IMR-90 (cell line): Measurements from ENCODE around the gene RASGRF2. TPM values are rescaled to one million over a fixed set of nuclear protein-coding genes. Genes with fewer than 3 reads are reported as not detected.

Experiments used
- ATAC-seq: fragments of 200-7000 bp; cut with Tn5 transposase; 2 replicates; pipeline ENCODE4 v1.9.1; 2020; ENCODE audit warnings: low read depth, mild to moderate bottlenecking, moderate library complexity
- BruUV-seq: library from RNA; stranded (reverse); fragments of 400-500 nt; replicated peaks from 2 replicates; lab custom pipeline; 2021; lab: Mats Ljungman, UMichigan
- CTCF ChIA-PET: fragments of 300-600 bp; formaldehyde crosslinking; extraction: SDS; loops from one replicate; lab custom pipeline; 2021; ENCODE audit warnings: antibody characterized with exemption; lab: Yijun Ruan, JAX
- POLR2A ChIA-PET: fragments of 300-600 bp; sonication (Branson Sonifier 250); formaldehyde crosslinking; loops from one replicate; lab custom pipeline; 2022; ENCODE audit warnings: antibody characterized with exemption; ENCODE audit not compliant: unreplicated experiment; lab: Charles Lee
- DNase-seq: peaks from one replicate; pipeline ENCODE4 v3.0.0; 2013
- H2AFZ ChIP-seq: replicated peaks from 2 replicates; pipeline ENCODE3; 2013; ENCODE audit warnings: low read length, mild to moderate bottlenecking; ENCODE audit not compliant: poor library complexity
- H2AK5ac ChIP-seq: 2 replicates; pipeline ENCODE4 v1.6.1; 2013; ENCODE audit warnings: low read depth, low read length, inconsistent platforms
- H2AK9ac ChIP-seq: replicated peaks from 2 replicates; pipeline ENCODE3; 2013; ENCODE audit warnings: mild to moderate bottlenecking, low read depth, low read length, moderate library complexity; ENCODE audit not compliant: poor library complexity
- H2BK120ac ChIP-seq: 2 replicates; pipeline ENCODE4 v1.6.1; 2013; ENCODE audit warnings: low read depth, low read length, inconsistent platforms
- H2BK15ac ChIP-seq: 3 replicates; pipeline ENCODE4 v1.6.1; 2013; ENCODE audit warnings: low read depth, low read length, inconsistent platforms
- H2BK20ac ChIP-seq: 2 replicates; pipeline ENCODE4 v1.6.1; 2013; ENCODE audit warnings: low read depth, mild to moderate bottlenecking, inconsistent platforms, low read length, moderate library complexity
- H2BK5ac ChIP-seq: 2 replicates; pipeline ENCODE4 v1.6.1; 2013; ENCODE audit warnings: mild to moderate bottlenecking, low read depth, low read length, inconsistent platforms; ENCODE audit not compliant: poor library complexity, severe bottlenecking
- H3K14ac ChIP-seq: replicated peaks from 2 replicates; pipeline ENCODE4 v1.6.1; 2013; ENCODE audit warnings: low read depth, low read length, inconsistent platforms
- H3K18ac ChIP-seq: 2 replicates; pipeline ENCODE4 v1.6.1; 2013; ENCODE audit warnings: low read depth, low read length, control low read depth
- H3K23ac ChIP-seq: 2 replicates; pipeline ENCODE4 v1.6.1; 2013; ENCODE audit warnings: low read depth, low read length, inconsistent platforms
- H3K27ac ChIP-seq: 2 replicates; pipeline ENCODE4 v1.5.1; 2013; ENCODE audit warnings: mild to moderate bottlenecking, control low read depth, low read length; ENCODE audit not compliant: insufficient read depth
- H3K27me3 ChIP-seq: 2 replicates; pipeline ENCODE4 v1.6.1; 2013; ENCODE audit warnings: low read length; ENCODE audit not compliant: control insufficient read depth, insufficient read depth
- H3K36me3 ChIP-seq: 2 replicates; pipeline ENCODE4 v1.6.1; 2013; ENCODE audit warnings: low read length, mixed read lengths; ENCODE audit not compliant: control insufficient read depth, insufficient read depth
- H3K4ac ChIP-seq: 2 replicates; pipeline ENCODE4 v1.6.1; 2013; ENCODE audit warnings: low read depth, low read length, inconsistent platforms
- H3K4me1 ChIP-seq: 2 replicates; pipeline ENCODE4 v1.6.1; 2013; ENCODE audit warnings: low read length, mixed read lengths; ENCODE audit not compliant: control insufficient read depth, insufficient read depth
- H3K4me2 ChIP-seq: 2 replicates; pipeline ENCODE4 v1.6.1; 2013; ENCODE audit warnings: low read depth, mild to moderate bottlenecking, control low read depth, low read length, moderate library complexity
- H3K4me3 ChIP-seq: 2 replicates; pipeline ENCODE4 v1.5.1; 2013; ENCODE audit warnings: low read depth, mild to moderate bottlenecking, control low read depth, low read length, moderate library complexity; ENCODE audit not compliant: insufficient read depth
- H3K56ac ChIP-seq: 2 replicates; pipeline ENCODE4 v1.6.1; 2013; ENCODE audit warnings: low read length, inconsistent platforms; ENCODE audit not compliant: insufficient read depth; ENCODE audit errors: extremely low read depth
- H3K79me1 ChIP-seq, 2 experiments: 2 replicates each; pipeline ENCODE4 v1.6.1; 2013; ENCODE audit warnings: low read length in 2 of 2, inconsistent platforms in 1 of 2, low read depth in 1 of 2
- H3K9ac ChIP-seq: 2 replicates; pipeline ENCODE4 v1.6.1; 2013; ENCODE audit warnings: low read depth, low read length, control low read depth
- H3K9me1 ChIP-seq: 2 replicates; pipeline ENCODE4 v1.6.1; 2013; ENCODE audit warnings: low read length, inconsistent platforms; ENCODE audit not compliant: insufficient read depth
- H3K9me3 ChIP-seq: 2 replicates; pipeline ENCODE4 v1.6.1; 2013; ENCODE audit warnings: low read length; ENCODE audit not compliant: control insufficient read depth, insufficient read depth
- H4K20me1 ChIP-seq: 2 replicates; pipeline ENCODE4 v1.6.1; 2013; ENCODE audit warnings: low read length, inconsistent platforms; ENCODE audit not compliant: insufficient read depth
- H4K5ac ChIP-seq: 2 replicates; pipeline ENCODE4 v1.6.1; 2013; ENCODE audit warnings: mild to moderate bottlenecking, low read depth, low read length, control low read depth
- H4K8ac ChIP-seq, 2 experiments: 2 replicates each; pipeline ENCODE4 v1.6.1; 2013; ENCODE audit warnings: low read depth in 2 of 2, low read length in 2 of 2, control low read depth in 1 of 2, inconsistent platforms in 1 of 2
- H4K91ac ChIP-seq: 2 replicates; pipeline ENCODE4 v1.6.1; 2013; ENCODE audit warnings: low read depth, low read length, inconsistent platforms; ENCODE audit not compliant: insufficient read depth
- BHLHE40 ChIP-seq: fragments of 150-350 bp; IDR thresholded peaks from 2 replicates; pipeline ENCODE4 v1.6.1; 2016; ENCODE audit warnings: mild to moderate bottlenecking, low read depth, low read length
- CEBPB ChIP-seq: IDR thresholded peaks from 2 replicates; pipeline ENCODE4 v1.6.1; 2012; ENCODE audit warnings: low read depth, low read length, improper control_type of control experiment
- CHD1 ChIP-seq: IDR thresholded peaks from 2 replicates; pipeline ENCODE4 v1.6.1; 2012; ENCODE audit warnings: low read depth, low read length, improper control_type of control experiment
- FOS ChIP-seq: fragments of 150-350 bp; IDR thresholded peaks from 2 replicates; pipeline ENCODE4 v1.6.1; 2016; ENCODE audit warnings: low read depth, low read length
- MAFK ChIP-seq: IDR thresholded peaks from 2 replicates; pipeline ENCODE4 v1.6.1; 2012; ENCODE audit warnings: low read depth, low read length, improper control_type of control experiment
- MXI1 ChIP-seq: IDR thresholded peaks from 2 replicates; pipeline ENCODE4 v1.6.1; 2012; ENCODE audit warnings: low read depth, mild to moderate bottlenecking, low read length, moderate library complexity, borderline replicate concordance
- NFE2L2 ChIP-seq: fragments of 150-350 bp; IDR thresholded peaks from 2 replicates; pipeline ENCODE4 v1.6.1; 2016; ENCODE audit warnings: low read depth, mild to moderate bottlenecking, low read length
- POLR2A ChIP-seq: IDR thresholded peaks from 2 replicates; pipeline ENCODE4 v1.6.1; 2012; ENCODE audit warnings: mild to moderate bottlenecking, low read depth, low read length
- RAD21 ChIP-seq: IDR thresholded peaks from 2 replicates; pipeline ENCODE4 v1.6.1; 2012; ENCODE audit warnings: low read length, improper control_type of control experiment
- RCOR1 ChIP-seq: IDR thresholded peaks from 2 replicates; pipeline ENCODE4 v1.6.1; 2012; ENCODE audit warnings: mild to moderate bottlenecking, low read length, improper control_type of control experiment; ENCODE audit not compliant: insufficient replicate concordance
- RFX5 ChIP-seq: IDR thresholded peaks from 2 replicates; pipeline ENCODE4 v1.8.0; 2012; ENCODE audit warnings: low read depth, mild to moderate bottlenecking, low read length, moderate library complexity
- SMC3 ChIP-seq: fragments of 150-350 bp; IDR thresholded peaks from 2 replicates; pipeline ENCODE4 v1.6.1; 2016; ENCODE audit warnings: low read depth, mild to moderate bottlenecking, antibody characterized with exemption, low read length, moderate library complexity
- WGBS, 2 experiments: methylation state at CpG; one replicate each; pipeline versions ENCODE4 v1.1.5 to v1.1.7; 2013; ENCODE audit warnings: missing lambda C conversion rate in 2 of 2; ENCODE audit not compliant: insufficient read length in 1 of 2; ENCODE audit errors: extremely low coverage in 2 of 2; 5-methylcytosine and 5-hydroxymethylcytosine counted together
- dilution Hi-C: fragments of 300-500 bp; cut with HindIII; formaldehyde crosslinking; loops from one replicate; pipeline ENCODE4 v1.14.3; 2018; ENCODE audit warnings: low sequenced_read_pairs; ENCODE audit not compliant: unreplicated experiment
- in situ Hi-C: fragments of 300-500 bp; cut with MboI; formaldehyde crosslinking; loops from 3 replicates; pipeline ENCODE4 v1.14.3; 2019; ENCODE audit warnings: low sequenced_read_pairs, inconsistent platforms, mixed read lengths
- intact Hi-C: fragments of 100-400 bp; cut with micrococcal nuclease; formaldehyde crosslinking; loops from 2 replicates; pipeline ENCODE4 v1.10.0; 2022
- polyA plus RNA-seq, 3 experiments: library from polyadenylated mRNA; depleted of rRNA; stranded (reverse); fragments of >200 nt; gene quantifications; 2 replicates each; pipeline ENCODE4 v1.2.3, GENCODE V29; 2012; ENCODE audit warnings: low replicate concordance in 1 of 3
- total RNA-seq: library from RNA; depleted of rRNA; stranded (reverse); fragments of >200 nt; gene quantifications from 2 replicates; pipeline ENCODE4 v1.2.3, GENCODE V29; 2012
- TF ChIP-seq, protein P1 (sequence below): conservative IDR thresholded peaks from 2 replicates; pipeline ENCODE4 v1.5.1; 2012; ENCODE audit warnings: mild to moderate bottlenecking, low read depth, low read length, improper control_type of control experiment
- TF ChIP-seq, protein P2 (sequence below): fragments of 150-350 bp; IDR thresholded peaks from 2 replicates; pipeline ENCODE4 v1.6.1; 2017; ENCODE audit warnings: mild to moderate bottlenecking, antibody characterized with exemption, low read length, low read depth

Gene RASGRF2
- total and polyA plus RNA-seq, 2 of the 4 experiments (the other 2 are of a cell fraction): 2.9 to 5.0 TPM

- TF ChIP-seq CHD1: no peak
Observed at GRCh38 chr5:81147011-81147885, 187.1 kb downstream of the RASGRF2 start (continued).

- no peak overlapping the region for H3K4me3 ChIP-seq
- no peak overlapping the region for H3K14ac ChIP-seq
- no peak overlapping the region for H3K23ac ChIP-seq
- H3K27me3 ChIP-seq: no peaks in the 10 kb centered on the region
- no peak overlapping the region for H3K4ac ChIP-seq
- BruUV-seq: no TSS peak
- H4K5ac ChIP-seq: no peak overlapping the region
- peaks cover 0 to 7% of the 10 kb centered on the region in 2 experiments; a peak in 1 of 4 replicates for H3K79me1 ChIP-seq
- no peak overlapping the region for H2BK15ac ChIP-seq
- no peaks in the 10 kb centered on the region for H3K9me3 ChIP-seq
- no peaks in the 10 kb centered on the region for H3K36me3 ChIP-seq
- intact Hi-C loops: no loop called here
- no peak overlapping the region for H2BK5ac ChIP-seq
- H3K4me2 ChIP-seq: no peak overlapping the region
- no peak overlapping the region for H2BK20ac ChIP-seq
- ChIA-PET POLR2A (no interaction called here), CTCF (no interaction called here)
- H4K20me1 ChIP-seq: no peaks in the 10 kb centered on the region
- no peak overlapping the region for H3K18ac ChIP-seq
- peaks cover 3% of the 10 kb centered on the region for H3K4me1 ChIP-seq
- ATAC-seq (no peak), DNase-seq (no peak)
- no peaks in the 10 kb centered on the region for H3K9me1 ChIP-seq
- no peak overlapping the region for H2AK5ac ChIP-seq
- H2BK120ac ChIP-seq: no peak overlapping the region
- H3K27ac ChIP-seq: no peak overlapping the region
- H4K8ac ChIP-seq: no peak overlapping the region
- no peak overlapping the region for H3K56ac ChIP-seq
- no peak overlapping the region for H3K9ac ChIP-seq
- no CpG with 5 or more reads among the region's 7 CpGs for WGBS, 2 experiments
- no peak overlapping the region for H4K91ac ChIP-seq
- in situ Hi-C loops: no loop called here
- dilution Hi-C loops: no loop called here
- no peak overlapping the region for H2AFZ ChIP-seq
- no peak overlapping the region for H2AK9ac ChIP-seq
- TF ChIP-seq RAD21 (no peak), RFX5 (no peak), POLR2A (no peak), BHLHE40 (no peak), MAFK (no peak), RCOR1 (no peak), CEBPB (no peak), MXI1 (no peak), SMC3 (no peak), NFE2L2 (no peak), FOS (no peak)
- TF ChIP-seq, protein P1, sequence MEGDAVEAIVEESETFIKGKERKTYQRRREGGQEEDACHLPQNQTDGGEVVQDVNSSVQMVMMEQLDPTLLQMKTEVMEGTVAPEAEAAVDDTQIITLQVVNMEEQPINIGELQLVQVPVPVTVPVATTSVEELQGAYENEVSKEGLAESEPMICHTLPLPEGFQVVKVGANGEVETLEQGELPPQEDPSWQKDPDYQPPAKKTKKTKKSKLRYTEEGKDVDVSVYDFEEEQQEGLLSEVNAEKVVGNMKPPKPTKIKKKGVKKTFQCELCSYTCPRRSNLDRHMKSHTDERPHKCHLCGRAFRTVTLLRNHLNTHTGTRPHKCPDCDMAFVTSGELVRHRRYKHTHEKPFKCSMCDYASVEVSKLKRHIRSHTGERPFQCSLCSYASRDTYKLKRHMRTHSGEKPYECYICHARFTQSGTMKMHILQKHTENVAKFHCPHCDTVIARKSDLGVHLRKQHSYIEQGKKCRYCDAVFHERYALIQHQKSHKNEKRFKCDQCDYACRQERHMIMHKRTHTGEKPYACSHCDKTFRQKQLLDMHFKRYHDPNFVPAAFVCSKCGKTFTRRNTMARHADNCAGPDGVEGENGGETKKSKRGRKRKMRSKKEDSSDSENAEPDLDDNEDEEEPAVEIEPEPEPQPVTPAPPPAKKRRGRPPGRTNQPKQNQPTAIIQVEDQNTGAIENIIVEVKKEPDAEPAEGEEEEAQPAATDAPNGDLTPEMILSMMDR: no peak
- TF ChIP-seq, protein P2, sequence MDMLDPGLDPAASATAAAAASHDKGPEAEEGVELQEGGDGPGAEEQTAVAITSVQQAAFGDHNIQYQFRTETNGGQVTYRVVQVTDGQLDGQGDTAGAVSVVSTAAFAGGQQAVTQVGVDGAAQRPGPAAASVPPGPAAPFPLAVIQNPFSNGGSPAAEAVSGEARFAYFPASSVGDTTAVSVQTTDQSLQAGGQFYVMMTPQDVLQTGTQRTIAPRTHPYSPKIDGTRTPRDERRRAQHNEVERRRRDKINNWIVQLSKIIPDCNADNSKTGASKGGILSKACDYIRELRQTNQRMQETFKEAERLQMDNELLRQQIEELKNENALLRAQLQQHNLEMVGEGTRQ: no peak
Observed at GRCh38 chr5:81147886-81148571, 187.9 kb downstream of the RASGRF2 start.
